Endometrial microvascular endothelial cells (primary cell): ENCODE results near the gene NFYB. TPM values are rescaled to one million over a fixed set of nuclear protein-coding genes. Genes with fewer than 3 reads are reported as not detected.
"Not testable (repeated sequence)": the region's sequence is repeated elsewhere in the genome, so short reads cannot be mapped to it uniquely, and the experiment has no call there.

ENCODE experiments used
- in situ Hi-C: cut with HindIII; loops from 2 replicates; pipeline ENCODE4 v1.10.0; 2017; ENCODE audit warnings: low sequenced_read_pairs, low pct_unique_long_range_greater_than_20kb; ENCODE audit errors: inconsistent ontology term
- total RNA-seq: library from RNA; depleted of rRNA; stranded (reverse); fragments of >200 nt; gene quantifications from one replicate; pipeline ENCODE4 v1.2.3, GENCODE V29; 2015; ENCODE audit errors: inconsistent ontology term

NFYB gene
- total RNA-seq, 1 donor from 2014 or later, result 10.5 TPM

DNA sequence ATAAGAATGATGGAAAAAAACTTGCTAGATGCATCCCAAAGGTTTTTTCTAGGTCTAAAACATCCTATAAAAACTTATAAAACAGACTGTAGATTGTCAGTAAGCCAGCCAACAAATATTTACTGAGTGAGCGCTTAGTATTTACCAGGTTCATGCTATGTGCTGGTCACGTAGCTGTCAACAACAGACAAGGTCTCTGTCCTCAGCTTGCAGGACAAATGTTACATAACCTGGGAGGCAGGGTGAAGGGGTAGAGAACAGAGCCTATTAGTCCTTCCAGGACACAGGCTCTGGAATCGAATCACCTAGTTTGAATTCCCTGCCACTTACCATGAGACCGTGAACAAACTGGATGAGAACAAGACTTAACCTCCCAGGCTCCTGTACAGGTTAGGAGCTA is 6.4 kb downstream of the NFYB start:
- in situ Hi-C loops, result no loop called here

- in situ Hi-C loops, result no loop called here
These were observed 7.2 kb downstream of the NFYB start for GRCh38 chr12:104130760-104131159.

DNA sequence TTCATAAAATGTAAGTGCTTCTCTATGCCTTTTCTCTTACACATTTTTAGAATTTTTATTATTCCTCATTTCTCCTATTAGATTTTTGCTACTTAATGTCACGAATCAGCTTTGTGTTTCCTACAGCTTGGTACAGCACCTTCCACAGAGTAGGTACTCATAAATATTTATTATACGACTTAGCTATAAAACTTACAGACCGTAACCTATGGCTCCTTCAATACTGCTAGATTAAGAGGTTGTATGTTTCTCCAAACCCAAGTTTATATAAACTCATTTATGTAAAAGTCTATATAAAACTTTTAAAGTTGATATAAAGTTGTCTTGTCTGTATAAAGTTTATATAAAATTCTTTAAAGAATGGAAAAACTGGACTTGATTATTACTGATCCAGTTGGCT is 11.5 kb downstream of the NFYB start:
- in situ Hi-C loops, result no loop called here

GRCh38 chr12:104122298-104122697 is 15.7 kb downstream of the NFYB start:
- in situ Hi-C loops, result no loop called here

DNA sequence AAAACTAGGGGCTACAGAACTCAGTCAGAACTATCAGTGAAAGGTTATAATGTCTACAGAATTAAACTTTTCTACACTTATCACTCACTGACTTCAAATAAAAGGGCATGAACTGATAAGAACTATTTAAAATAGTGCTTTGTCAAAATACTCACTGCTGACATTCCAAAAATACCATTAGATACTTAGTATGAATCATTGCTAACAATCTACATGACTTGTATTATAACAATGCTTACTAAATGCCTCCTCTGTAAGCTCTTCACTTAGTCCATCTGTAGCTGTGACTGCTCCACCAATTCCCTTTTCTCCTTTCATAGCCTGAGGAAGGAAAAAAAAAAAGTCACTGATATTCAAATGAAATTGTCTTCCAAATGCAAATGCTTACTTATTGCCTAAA is 17.0 kb downstream of the NFYB start:
- in situ Hi-C loops, result no loop called here

- in situ Hi-C loops, result no loop called here
These were observed 22.4 kb downstream of the NFYB start for GRCh38 chr12:104115587-104115975.

GRCh38 chr12:104114834-104115586 is 23.0 kb downstream of the NFYB start:
- in situ Hi-C loops, result not testable (repeated sequence)

DNA sequence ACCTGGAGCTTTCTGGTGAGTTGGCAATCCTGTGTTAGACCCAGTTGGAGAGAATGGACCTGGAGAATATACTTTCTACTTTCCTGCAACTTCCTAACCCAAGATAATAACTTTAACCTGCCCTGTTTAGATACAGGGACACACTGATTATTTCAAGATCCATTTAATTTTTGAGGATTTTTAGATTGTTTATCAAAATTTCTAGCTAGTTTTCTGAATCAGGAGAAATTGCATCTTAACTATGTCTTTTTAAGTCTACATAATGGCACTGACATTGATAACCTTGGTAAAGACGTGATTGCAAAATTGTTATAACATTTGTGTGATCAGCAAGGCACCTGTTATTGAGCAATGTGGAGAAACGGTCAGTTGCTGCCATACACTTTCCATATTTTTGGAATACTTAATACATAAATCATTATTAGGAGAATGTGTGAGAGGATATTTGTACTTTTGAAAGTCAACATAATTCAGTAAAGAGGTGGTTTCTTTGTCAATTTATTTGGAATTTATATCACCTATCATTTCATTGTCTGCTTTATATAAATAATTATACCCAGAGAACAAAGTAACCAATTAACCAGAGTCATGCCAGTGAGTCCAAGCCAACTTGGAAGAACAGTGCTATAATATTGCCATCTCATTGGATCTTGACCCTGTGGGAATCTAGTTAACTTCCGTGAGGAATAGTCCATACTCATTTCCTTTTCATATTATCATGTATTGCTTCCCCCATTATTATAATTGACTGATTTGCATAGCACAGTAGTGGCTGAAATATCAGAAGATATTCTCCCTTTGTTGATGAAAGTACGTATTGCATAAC is 28.4 kb downstream of the NFYB start:
- in situ Hi-C loops, result no loop called here

DNA sequence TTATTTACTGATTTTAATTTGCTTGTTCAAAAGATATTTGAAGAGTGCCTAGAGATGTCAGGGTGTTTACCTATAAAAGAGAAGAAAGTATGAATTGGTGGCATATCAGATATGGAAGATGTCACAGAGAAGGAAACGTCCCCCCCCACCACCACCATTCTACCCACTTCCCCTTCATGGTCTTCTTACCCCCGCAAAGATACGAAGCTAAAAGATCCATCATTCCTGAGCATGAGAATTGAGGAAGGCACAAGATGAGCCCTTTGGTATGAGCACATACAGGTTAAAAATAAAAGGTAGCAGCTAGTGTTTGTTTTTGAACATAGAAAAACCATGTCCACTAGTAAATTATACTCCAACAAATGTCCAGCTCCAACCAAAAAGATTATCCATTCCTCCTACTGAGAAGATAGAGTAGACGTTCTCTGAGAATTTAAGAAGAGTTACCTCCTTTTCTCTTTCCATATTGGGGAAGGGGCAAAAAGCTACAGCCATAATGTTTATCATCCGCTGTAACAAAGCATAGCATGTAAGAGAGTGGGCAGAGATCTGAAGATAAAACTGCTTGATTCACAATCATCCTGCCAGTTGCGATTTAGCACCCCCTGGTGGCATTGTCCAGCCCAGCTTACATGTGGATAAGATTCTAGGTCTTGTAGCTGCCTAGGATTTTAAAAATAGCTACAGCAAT is 29.1 kb downstream of the NFYB start:
- in situ Hi-C loops, result no loop called here

GRCh38 chr12:104106965-104107364 is 31.0 kb downstream of the NFYB start:
- in situ Hi-C loops, result no loop called here

DNA sequence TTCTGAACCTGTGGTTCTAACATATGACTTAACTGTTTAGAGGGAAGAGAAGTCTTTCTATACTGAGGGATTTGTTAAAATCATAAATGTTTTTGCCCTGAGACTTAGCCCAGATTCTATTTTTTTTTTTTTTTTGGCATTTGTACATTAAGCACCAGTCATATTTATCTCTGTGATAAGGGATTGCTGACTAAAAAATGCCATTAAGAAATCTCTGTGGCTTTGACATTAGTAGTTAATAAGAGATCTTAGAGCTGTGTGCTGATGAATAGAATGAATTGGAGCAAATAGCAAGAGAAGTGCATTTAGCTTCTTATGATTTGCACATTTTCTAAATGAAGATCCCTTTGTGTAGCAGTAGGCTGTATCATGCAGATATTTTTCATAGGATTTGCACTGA is 32.5 kb downstream of the NFYB start:
- in situ Hi-C loops, result no loop called here

DNA sequence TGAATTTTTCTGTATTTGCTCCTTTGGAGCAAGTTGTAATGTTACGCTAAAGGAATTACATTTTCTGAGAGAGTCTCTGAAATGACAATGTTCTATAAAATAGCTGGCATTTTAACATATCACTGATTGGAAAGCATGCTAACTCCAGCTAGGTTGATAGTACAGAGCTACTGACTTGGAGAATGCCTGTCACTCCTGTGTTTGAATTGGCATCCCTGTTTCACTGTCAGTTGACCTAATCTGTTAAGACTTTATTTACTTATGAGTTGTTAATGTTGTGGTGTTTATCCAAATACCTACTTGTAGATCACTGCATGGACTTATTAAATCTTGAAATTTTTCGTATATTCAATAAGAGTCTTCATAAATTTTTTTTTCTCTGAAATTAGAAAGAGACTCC is 40.1 kb downstream of the NFYB start:
- in situ Hi-C loops, result no loop called here

GRCh38 chr12:104095289-104095688 is 42.7 kb downstream of the NFYB start:
- in situ Hi-C loops, result no loop called here

- in situ Hi-C loops, result no loop called here
These were observed 43.7 kb downstream of the NFYB start for GRCh38 chr12:104094284-104094683.

DNA sequence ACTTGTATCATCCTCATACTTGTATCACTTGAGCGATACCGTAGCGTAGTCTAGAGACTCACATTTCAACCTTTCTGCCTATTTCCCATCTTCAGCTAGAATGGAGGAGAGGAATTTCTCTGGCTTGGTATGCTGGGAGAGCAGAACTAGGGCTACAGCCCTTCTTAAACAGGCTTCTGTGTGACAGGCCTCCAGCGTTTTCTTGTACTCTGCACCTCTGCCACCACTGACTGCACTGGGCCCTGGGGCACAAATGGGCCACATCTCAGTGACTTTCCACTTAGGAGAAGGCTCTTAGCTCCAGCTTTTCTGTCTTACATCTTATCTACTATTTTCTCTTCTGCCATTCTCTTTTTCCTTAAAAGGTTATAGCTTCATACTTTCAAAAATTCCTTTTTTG is 46.9 kb downstream of the NFYB start:
- in situ Hi-C loops, result no loop called here

DNA sequence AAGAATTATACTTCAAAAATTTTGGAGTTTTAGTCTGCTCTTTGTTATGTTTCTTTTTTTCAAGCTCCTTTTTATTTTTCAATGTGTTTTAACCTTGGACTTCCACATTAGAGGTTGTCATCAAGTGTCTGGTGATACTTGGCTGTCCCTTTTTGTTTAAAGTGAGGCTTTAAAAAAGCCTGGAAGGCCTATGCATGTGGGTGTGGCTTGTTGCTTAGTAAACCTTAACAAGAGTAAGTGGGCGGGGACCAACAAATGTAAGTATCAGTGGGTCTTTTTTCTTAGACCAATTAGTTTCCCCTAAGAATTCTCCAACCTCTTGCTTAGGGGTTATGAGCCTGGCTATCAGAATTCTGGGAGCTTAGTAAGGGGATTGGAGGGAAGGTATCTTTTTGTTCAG is 47.3 kb downstream of the NFYB start:
- in situ Hi-C loops, result no loop called here

DNA sequence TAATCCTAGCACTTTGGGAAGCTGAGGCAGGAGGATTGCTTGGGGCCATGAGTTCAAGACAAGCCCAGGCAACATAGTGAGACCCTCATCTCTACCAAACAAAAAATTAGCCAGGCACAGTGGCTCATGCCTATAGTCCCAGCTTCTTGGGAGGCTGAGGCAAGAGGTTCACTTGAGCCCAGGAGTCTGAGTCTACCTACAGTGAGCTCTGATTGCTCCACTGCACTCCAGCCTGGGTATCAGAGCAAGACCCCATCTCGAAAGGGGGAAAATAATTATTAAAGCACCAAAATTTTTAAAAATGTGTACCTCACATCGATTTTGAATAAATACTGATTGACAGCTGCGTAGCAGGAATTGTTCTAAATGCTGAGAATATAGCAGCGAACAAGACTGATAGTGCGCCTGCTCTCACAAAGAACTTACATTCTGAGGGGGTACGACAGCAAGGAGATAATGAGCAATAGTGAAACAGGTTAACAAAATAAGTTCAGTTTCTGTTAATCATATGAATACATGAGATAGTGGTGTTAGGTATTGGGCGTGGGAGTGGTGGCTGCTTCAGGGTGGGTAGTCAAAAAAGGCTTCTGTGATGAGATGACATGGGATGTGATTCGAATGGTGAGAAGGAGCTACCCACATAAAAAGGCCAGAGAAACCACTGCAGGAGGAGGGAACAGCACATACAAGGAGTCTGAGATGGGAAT is 54.1 kb downstream of the NFYB start:
- in situ Hi-C loops, result no loop called here

DNA sequence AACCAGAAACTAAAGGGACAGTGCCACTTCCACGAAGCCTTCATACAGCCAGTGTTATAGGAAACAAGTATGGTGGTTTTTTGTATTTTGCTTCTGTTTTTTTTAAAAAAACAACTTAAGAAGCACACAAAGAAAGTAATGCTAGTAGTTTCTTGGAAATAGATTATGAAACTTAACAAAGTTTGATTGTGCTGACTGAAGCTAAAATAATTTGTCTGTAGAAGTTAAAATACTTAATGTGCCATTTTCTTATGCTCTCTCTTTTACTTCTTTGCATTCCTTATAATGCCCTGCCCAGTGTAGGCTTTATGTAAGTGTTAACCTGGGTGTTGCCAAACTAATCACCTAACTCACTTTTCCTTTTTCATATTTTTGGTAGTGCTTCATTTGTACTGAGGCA is 57.2 kb downstream of the NFYB start:
- in situ Hi-C loops, result no loop called here

- in situ Hi-C loops, result no loop called here
These were observed 59.0 kb downstream of the NFYB start for GRCh38 chr12:104079024-104079423.
